Amniotic stem cell (primary cell): ENCODE data around the gene BICC1.

ENCODE experiments used
- DNase-seq: peaks from one replicate; lab custom pipeline; 2025; lab: John Stamatoyannopoulos, UW

The BICC1 gene

DNA sequence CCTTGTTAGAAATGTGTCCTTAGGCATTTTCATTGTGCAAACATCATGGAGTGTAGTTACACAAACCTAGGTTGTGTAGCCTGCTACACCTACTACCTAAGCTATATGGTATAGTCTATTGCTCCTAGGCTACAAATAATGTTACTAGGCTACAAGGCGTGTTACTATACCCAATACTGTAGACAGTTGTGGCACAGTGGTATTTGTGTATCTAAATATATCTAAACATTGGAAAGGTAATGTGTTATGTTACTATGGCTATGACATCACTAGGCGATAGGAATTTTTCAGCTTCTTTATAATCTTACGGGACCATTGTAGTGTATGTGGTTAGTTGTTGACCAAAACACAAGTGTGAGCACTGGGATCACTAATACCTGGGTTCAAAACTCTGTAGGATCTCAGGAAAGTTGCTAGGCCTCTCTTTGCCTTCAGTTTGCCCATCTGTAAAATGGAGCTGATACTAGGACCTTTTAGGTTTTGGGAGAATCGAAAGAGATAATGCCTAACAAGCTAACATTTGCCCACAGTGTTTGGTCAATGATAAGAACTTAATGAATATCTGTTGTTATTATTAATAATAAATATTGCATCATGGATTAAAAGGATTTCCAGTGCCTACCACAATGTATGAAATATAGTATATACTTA lies 2.7 kb downstream of the BICC1 start:
- DNase-seq, result no peak

DNA sequence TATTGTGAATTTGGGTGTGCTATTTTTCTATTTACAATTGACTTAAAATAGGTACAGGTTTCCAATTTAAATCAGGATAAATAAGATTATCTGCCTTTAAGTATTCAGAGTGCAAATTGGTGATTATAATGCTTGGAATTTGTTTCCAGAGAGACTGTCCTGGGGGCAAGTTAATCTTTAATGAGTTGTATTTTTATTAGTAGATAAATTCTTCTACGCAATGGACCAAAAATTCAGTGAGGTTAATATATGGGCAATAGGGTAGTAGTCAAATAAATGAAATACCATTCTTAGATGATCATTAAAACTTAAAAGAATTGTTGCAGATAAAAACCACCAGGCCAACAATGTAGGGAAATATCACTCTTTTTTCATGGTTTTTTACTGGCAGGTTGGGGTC lies 3.4 kb downstream of the BICC1 start:
- no peak for DNase-seq

DNA sequence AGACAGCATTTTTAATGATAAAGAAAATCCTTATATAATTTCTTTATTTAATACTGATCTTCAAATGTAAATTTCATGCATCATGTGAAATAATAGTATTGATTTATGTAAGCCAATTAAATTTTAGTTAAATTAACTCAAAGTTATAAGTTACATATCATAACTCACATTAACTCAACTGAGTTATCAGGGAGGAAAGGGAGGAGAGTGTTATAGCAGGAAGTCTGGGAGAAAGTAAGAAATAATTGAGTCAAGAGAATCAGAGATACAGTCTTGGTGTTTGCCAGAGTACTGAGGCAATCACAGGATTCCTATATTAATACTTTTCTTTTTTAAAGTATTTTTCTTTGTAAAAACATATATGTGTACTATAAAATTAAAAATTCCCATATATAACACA lies 4.0 kb downstream of the BICC1 start:
- no peak for DNase-seq

DNA sequence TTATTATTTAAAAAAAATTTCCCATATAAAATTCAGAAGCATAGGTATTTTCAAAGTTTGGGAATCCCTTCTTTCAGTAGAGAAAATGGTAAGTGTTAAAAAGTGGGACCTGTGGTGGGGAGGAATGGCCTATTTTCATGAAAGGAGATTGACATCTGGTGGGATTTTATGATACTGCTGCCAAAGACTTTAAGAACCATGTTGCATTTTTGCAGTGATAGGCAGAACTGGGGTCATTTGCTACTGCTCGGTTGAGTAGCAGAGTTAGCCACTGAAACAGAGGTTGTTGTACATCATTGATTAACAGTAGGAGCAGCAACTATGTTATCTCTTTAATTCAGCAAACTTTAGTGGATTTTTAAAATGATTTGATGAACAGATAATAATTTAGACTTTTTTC lies 4.4 kb downstream of the BICC1 start:
- DNase-seq, result no peak

DNA sequence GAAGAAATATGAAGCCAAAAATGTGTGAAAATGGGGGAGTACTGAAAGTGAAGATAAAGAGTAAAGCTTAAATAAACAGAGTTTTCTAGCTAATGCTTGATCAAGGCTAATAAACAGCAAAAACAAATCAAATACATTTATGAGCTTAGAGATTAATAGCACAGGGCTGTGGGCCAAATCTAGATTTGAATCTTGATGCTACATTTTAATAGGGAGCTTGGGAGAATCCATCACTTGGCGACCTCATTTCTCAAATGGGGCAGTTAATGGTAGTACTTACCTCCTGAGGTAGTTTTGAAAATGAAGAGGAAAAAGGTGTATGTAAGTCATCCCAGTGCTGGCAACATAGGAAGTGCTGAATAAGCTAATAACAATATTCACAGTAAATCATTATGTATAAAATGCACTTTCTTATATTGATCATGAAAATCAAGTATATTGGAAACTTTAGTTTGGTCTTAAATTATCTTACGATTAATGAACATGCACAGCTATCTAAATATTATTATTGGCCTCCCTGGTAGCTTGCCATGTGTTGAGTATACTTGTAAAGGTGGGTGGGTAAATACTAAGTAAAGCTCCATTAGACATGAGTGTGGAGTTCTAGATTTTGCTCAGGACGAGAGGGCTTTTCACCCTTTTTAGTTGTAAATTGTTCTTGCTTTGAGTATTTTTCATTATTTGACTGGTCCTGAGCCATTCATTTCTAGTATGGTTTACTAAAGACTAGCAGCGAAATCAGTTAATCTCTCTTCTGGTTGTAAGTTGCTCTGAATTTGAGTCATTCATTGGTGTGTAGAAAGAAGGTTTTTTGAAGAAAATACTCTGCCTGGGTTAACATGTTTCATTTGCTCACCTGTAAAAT lies 5.1 kb downstream of the BICC1 start:
- no peak for DNase-seq

DNA sequence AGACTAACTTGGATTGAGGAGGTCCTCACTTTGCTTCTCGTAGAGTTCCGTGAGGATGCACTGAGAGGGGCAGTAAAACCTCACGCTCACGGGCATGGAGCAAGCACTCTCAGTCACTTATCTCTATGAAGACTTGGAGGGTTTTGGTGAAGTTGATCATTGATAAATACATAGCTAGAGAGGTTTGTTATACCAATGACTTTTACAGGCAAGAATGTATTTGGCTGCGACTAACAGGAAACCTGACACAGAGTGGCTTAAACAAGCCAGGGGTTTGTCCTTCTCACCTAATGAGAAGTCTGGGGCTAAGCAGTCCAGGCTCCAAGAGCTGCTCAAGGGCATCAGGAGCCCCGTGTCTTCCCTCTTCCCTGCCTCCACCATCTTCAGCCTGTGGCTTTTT lies 6.1 kb downstream of the BICC1 start:
- DNase-seq, result no peak

DNA sequence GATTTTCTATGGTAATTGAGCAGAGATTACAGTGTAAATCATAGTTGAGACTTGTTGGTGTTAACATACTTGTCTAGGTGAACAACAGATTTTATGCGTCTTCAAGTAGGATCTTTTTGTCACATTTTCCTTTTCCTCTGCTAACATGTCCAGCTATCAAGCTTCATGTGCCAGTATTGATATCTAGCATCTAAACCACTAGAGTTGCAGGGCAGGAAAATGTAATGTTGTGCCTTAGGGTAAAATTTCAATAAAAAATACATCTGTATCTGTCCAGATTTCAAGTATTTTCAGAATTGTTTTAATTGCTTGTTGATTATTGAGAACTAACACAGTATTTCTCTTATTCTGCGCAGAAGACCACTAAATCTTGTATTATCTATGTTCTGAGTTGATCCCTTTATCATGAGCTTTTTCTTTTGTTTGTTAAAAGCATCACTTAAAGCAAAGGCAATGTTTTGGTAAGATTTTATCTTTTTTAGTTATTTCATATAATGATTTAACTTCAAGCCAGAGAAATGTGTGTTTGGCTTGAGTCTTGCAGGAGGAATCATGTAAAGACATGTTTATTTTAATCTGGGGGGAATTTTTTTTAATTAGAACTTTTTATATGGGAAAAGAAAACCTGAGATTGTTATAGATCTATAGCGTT lies 16.5 kb downstream of the BICC1 start:
- DNase-seq, result no peak

DNA sequence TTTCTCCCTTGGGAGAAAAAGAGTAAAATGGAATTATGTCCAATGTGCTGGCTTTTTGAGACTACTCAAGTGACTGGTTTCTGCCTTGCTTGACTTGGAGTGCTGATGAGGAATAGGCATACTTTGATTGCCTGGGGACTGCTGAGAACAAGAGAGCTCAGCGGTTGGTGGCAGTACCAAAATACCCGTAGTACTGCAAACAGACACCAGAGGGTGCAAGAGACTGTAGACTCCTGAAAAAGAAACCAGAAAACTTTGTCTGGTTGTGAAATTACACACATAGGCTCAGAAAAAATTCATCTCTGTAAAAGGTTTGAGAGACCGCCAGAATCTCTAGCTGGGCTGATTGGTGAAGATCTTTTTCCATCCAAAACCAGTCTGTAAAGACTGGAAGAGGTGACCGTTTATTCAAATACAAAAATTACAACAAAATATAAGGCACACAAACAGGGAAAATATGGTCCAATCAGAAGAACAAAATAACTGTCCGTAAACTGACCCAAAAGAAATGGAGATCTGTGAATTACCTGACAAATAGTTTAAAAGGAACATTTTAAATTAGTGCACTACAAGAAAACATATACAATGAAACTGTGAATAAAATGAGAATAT lies 18.5 kb downstream of the BICC1 start:
- DNase-seq, result peak; percentile 47

DNA sequence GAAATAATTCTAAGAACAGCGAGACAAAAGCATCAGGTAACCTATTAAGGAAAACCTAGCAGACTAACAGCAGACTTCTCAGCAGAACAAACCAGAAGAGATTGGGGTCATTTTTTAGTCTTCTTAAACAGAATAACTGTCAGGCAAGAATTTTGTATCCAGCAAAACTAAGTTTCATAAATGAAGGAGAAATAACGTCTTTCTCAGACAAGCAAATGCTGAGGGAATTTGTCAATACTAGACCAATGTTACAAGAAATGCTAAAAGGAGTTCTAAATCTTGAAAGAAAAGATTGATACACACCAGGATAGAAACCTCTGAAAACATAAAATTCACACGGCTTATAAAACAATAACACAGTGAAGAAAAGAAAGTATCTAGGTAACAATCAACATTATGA lies 22.6 kb downstream of the BICC1 start:
- DNase-seq, result no peak

DNA sequence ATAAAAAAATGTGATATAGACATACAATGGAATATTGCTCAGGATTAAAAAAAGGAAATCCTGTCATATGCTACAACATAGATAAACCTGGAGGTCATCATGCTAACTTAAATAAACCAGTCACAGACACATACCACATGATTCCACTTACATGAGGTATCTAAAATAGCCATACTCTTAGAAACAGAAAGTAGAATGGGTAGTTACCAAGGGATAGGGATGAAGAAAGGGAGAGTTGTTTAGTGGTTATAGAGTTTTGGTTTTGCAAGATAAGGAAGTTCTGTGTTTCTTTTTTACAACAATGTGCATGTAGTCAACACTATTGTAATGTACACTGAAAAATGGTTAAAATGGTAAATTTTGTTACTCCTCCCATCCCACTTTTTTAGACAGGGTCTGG lies 30.5 kb downstream of the BICC1 start:
- DNase-seq, result no peak

DNA sequence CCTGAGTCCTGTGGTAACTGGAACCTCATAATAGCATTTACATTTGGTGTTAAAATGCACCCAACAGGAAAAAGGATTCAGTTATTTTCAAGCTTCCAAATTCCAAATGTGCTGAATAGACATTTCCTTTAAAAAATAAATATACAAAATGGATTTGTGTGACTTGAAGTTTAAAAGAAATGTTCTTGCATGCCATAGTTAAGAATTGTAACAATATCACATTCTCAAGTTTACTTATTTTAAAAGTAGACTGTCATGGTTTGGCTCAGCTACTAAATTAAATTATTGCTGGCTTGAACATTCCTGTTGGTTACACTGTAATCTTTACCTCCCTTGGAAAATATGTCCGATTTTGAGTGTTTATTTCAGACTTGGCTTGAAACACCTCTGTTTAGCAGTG lies 31.5 kb downstream of the BICC1 start:
- no peak for DNase-seq

DNA sequence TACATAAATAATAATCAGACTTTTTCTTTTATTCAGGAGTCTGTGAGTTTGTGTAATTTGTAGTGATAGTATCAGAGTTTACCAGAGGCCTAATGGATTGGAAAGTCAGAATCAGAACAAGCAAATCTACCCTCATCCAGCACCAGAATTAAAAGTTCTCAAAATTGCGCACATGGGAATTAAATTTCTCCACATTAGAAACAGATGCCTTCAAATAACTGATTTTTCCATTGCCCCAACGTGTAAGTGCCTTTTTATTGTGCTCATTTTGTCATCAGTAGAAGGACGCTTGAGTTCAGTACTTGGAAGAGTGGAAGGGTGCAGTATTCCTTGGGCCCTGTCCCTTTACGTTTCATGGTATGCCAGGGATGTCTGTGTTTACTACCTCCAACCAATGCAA lies 32.8 kb downstream of the BICC1 start:
- no peak for DNase-seq

DNA sequence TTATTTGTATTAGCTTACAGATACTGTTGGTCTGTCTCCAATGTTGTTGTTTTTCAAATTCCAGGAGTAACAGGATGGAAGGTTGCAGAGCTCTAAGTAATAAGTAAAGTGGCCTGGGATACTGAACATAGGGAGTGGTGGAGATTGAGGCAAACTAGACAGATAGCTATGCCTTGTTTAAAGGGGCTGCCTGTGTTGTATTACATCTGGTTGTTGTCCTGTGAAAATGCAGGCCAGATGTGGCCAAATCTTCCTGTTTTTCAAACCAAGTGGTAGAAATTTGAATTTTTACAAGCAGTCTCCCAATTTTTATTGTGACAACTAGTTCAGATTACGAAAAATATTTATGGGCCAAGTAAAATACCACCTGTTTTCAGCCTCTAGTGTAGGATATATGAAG lies 33.5 kb downstream of the BICC1 start:
- no peak for DNase-seq

DNA sequence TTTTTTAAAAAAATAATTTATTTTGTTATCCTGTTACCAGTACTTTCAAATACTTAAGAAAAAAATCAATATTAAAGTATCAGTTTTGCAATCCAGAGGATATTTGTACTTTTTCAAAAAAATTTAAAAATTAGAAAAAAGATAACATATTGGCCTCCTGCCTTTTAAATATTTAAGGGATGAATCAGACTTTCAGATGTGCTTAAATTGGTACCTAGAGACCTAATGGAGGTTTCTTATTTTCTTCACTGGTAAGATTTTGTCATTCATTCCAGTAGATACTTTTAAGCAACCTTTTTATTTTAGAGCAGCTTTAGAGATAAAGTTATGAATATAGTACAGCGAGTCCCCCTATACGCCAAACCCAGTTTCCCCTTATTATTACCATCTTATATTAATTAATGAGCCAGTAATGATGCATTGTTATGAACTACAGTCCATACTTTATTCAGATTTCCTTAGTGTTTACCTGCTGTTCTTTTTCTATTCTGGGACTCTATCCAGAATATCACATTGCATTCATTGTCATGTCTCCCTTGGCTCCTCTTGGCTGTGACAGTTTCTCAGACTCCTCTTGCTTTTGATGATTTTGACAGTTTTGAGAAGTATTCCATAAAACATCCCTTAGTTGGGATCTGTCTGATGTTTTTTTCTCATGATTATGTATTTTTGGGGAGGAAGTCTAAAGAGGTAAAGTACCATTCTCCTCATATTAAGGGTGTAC lies 34.2 kb downstream of the BICC1 start:
- no peak for DNase-seq

DNA sequence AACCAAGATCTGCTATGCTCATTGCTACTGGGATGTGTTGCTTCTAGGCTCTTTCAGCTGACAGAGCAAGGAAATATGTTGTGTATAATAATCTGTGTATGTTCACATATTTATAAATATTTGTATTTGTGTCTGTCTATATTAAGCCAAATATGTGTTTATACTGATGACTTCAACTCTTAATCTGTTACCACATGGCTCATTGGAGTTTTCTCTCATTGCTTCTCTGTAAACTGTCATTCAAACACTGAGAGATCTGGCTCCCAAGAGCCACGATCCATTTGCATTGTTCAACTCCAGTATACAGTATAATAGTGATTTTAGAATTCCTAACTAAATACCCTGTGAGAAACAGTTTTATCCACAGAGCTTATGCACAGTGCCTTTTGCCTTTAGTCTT lies 35.3 kb downstream of the BICC1 start:
- DNase-seq, result no peak

DNA sequence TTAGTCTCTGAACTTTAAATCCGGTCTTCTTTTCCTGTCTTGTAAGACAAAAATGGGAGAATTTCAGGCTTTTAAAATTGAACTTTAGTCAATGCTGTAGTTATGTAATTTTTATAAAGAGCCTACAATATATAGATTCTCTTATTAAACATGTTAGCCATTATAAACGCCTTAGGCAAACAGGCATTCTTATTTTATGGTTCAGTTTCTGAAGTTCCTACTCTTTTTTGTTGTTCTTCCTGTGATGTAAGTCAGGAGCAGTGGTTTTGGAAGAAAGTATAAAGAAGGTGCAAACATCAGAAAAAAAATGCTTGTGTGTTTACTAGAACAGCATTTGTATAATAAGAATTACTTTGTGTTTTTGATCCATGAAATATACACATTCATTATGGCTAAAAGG lies 41.6 kb downstream of the BICC1 start:
- no peak for DNase-seq

DNA sequence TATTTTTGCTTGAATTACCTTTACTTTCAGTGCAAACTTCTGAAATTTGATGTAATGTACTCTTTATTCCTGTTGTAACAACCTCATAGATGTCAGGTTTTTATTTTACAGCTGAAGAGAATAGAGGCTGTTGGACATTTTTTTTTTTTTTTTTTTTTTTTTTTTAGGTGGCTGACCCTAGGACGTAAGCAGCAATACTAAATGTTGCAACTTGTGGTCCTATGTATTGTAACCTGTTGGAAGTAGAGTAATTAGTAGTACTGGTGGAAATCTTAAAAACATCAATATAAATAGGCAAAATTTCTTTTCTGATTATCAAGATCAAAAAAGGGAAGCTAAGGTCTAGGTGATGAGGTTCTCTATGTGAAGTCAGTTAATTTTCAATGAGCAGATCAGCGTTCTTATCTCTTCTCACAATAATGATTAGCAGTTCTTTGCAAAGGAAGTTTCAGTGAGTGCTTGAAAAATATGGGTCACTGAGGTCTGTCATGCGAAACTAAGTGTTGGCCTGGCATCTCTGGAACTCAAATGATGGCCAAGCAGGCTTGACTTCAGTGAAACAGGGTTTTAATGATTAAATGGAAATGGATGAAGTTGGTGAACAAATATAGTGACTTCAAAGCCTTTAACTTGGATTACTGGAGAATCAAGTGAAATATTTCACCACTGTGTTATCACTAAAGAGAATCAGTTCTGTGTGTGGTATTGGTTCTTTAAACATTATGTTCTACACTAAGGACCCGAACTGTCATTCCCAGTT lies 42.7 kb downstream of the BICC1 start:
- no peak for DNase-seq

DNA sequence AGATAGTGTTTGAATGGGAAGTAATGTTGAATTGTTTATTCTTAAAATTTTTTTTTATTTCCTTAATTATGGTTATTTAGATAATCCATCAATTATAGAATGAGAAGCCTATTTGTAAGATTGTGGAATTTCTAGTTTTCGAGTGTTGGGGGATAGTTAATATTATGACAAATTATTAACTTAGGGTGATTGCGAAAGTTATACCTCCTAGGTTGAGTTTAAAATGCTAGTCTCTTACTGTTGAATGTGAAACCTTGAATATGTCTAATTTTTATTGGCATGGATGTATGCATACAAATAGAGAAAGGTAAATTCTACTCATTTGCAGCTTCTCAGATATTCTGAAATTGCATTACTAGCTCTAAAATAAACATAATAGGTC lies 43.2 kb downstream of the BICC1 start:
- DNase-seq, result no peak

DNA sequence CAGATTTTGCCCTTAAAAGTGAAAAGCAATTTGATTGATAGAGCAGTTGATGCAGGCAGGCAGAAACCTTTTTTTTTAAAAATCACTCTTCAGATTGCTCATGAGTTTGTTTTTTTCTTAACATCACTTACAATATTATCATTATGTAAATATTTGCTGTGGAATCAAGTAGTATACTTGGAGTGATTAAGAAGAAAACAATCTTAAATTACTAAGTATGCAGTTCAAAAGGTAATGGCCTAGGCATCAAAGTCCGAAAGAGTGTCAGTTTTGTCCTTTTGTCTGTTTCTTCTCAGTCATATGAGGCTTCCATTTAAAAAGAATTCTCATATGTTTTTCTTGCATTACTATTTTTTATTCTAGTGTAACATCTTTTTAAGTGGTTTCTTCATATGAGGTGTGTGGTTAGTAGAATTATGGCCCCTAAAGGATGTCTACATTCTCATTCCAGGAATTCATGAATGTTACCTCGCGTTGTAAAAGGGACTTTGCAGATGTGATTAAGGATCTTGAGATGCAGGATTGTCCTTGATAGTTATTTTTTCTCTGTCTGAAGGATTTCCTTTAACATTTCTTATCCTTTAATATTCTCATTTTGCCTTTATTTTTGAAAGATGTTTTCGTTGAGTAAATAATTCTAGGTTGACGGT lies 44.0 kb downstream of the BICC1 start:
- DNase-seq, result no peak

DNA sequence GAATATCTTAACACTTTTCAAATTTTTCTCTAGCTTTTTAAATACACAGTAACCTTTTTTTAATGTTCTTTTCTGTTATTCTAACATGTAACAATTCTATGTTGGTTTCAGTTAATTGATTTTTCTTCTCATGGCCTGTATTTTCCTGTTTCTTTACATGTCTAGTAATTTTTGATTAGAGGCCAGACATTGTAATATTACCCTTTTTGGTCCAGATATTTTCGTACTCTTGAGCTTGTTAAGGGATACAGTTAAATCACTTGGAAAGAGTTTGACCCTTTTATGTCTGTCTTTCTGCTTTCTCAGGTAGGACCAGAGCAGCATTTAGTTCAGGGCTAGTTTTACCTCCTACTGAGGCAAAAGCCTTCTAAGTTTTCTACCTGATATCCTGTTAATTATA lies 45.0 kb downstream of the BICC1 start:
- DNase-seq, result no peak

DNA sequence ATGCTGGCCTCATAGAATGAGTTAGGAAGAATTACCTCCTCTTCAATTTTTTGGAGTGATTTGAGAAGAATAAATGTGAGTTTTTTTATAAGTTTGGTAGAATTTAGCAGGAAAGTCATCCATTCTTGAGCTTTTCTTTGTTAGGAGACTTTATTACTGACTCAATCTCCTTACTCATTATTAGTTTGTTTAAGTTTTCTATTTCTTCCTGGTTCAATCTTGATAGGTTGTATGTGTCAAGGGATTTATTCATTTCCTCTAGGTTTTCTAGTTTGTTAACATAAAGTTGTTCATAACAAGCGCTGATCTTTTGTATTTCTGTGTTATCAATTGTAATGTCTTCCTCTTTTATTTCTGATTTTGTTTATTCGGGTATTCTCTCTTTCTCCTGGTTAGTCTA lies 47.4 kb downstream of the BICC1 start:
- DNase-seq, result no peak
